NCI-H1694 (cell line): Measurements from ENCODE around the gene SOAT2.

Experiments used
- DNase-seq: peaks from one replicate; lab custom pipeline; 2025; lab: John Stamatoyannopoulos, UW

SOAT2 gene

GRCh38 chr12:53064613-53065436 lies 38.5 kb upstream of the SOAT2 start:
- no peak for DNase-seq

DNA sequence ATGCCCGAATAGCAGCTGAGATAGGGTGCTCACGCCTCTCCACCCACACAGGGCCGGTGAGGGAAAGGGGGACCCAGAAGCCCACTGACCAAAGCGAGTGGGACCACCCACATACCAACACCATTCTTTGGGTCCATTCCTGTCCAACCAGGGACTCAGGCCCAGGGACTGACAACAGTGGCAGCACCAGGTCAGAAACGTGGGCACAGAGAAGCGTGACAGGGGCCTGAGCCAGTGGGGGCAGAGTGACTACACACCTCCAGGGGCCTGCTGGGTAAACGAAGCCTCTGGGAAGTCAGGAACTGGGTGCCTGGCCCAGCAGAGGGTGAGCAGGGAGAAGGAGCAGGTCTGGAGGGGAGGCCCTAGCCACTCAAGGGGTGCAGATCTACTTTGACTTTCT lies 37.8 kb upstream of the SOAT2 start:
- DNase-seq, result no peak

DNA sequence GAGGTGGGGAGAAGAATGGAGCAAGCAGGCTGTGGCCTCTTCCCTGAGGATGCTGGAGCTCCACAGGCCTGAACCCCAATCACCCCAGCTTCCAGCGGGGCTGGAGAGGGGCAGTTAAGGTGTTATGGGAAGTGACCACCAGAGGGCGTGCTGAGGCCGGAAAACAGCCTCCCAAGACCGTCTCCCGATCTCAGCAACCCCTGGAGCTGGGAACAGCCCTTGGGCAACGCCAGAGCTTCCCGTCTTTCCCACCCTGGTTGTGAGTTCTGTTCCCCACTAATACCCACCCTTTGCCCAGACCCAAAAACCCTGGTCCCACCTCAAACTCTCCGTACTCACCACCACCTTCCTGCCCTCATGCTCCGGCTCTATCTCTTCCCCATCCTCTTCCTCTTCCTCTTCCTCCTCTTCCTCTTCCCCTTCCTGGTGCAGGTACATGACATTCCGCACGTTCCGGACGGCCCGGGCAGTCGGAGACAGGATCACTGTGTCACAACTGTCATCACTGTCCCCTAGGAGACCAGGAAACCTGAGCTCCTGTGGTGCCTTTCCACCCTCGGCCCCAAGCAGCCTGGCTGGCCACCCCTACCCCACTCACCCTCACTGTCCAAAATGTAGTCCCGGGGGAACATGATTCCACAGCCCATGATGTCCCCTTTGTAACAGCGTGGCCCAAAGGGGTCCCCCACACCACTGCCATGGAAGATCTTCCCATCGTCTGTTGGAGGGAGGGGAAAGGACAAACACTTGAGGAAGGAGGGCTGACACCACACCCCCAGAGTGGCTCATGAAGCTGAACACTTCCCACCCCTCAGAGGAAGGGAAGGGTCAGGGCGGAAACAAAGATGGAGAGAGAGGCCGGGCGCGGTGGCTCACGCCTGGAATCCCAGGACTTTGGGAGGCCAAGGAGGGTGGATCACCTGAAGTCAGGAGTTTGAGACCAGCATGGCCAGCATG lies 37.0 kb upstream of the SOAT2 start:
- DNase-seq, result peak; percentile 76

DNA sequence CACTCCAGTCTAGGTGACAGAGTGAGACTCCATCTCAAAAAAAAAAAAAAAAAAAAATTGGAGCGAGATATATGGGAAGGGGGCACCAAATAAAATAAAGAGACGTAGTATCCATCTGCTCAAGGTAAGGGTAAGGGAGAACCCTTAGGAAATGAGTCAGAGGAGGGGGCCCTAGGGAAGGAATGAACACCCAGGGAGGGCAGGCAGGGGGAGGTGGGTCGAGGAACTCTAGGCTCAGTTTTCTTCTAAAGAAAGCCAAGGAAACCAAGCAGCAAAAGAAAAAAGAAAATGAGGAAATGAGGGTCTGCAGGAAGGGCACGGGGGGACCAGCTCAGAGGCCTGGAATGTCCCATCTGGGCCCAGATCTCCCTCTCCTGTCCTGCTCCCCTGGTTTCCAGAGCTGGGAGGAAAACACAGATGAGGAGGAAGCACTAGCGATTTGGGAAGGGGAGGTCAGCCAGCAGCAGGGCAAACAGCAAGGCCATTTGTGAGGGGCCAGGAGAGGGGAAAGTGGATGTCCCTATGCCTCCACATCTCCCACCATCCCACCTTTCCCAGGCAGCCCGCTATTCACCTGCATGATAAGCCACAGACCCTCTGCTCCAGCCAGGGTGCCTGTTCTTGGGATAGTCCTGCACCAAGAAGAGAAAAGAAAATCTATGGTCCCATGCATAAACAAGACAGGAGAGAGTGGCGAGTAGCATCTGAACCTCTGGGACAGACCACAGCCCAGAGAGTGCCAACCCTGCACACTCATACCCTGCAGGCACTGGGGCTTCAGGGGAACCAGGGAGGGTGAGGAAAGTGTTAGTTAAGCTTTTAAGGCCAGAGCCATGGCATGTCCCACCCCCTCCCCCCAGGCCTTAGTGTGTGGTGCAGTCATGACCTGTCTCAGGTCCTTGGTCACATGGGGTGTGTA lies 36.0 kb upstream of the SOAT2 start:
- DNase-seq, result no peak

DNA sequence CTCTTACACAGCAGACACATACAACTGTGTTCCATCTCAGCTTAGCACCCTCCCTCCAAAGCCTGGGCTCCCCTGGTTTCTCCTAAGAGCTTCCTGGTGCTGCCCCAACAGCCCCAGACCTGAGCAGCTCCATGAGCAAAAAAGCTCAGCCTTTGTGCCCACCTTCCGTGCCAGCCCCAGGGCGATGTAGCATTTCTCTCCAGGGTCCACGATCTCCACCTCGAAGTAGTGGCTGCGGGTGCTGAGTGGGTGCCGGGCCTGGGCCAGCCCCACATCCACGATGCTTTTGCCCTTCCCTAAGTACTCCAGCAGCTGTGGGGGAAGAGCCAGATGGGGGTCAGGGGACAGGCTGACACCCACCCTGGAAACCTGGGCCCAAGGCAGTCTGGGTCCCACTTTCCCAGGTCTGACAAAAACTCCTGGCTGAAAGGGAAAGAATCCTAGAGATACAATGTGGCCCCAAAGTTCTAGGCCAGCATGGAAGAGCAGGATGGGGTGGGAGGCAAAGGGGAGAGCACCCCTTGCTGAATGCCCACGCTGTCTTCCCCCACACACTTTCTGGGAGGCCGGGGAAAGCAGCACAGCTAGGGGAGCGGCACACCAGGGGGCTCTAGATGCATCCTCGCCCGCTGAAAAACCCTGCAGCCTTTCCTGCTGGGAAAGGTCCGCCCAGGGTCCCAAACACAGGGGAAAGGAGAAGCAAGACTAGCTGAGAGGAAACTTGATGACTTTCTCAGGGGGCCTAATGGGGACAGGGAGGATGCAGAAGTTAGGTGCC lies 35.1 kb upstream of the SOAT2 start:
- no peak for DNase-seq

DNA sequence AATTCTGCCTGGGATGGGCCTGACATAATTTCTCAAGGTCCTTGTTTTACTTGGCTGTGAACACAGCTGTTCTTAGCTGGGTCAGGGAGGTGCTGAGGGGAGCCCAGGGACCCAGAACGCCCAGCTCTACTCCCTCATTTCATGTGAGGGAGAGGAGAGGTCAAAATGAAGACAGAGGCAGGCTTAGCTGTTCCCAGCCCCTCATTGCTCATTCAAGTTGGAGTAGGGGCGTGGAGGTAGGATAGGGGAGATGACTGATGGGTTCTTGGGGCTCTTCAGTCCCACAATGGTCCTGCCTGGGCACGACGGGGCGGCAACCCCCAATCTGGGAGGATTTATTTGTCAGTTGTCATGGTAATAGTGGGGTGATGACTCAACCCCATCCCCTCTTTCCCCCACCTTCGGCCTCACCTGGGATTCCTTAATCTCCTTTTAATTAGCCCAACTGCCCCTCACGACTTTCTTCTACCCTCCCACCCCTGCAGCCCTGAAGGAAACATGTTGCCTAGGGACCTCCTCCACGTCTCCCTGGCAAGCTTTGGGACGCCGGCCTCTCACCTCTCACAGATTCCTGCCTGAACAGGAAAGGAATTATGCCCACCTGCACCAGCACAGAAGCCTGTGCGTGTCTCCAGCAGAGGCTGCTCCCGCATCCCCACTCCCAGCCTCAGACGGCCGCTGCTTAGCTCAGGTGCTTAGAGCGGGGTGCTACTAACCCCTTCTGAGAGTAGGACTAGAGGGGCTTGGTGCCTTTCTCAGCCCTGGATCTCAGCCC lies 34.3 kb upstream of the SOAT2 start:
- DNase-seq, result no peak

DNA sequence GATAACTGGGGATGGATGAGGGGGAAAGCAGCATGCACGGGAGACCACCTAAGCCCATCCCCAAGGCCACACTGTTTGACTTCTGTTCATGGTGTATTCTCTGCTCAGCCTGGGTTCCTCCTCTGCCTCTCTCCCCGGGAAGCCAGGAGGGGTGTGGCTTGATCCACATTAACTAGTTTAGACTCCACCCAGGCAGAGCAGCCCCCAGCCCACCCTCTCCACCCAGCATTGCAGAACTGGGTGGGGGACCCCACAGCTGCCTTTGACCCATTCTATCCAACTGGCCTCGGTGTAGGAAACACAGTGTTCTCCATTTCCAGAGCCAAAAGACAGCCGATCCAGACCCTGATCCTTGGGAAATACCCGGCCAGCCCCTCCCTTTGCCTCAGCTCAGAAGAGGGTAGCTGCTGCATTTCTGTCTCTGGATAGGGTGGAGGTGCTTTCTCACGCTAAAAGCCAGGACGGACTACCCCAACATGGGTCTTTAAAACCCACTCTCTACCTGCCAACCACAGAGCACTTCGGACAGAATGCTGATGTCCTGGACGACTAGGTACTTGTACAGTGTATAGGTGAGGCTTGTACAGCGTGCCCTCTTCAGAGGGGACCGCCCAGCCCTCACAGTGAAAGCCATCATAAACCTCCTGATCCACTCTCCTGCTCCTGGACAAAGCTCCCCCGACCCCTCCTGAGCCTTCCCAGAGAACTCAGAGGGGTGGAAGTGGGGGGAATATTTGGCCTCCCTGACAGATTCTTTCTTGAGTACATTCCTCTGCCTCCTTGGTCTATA lies 33.5 kb upstream of the SOAT2 start:
- DNase-seq, result no peak

DNA sequence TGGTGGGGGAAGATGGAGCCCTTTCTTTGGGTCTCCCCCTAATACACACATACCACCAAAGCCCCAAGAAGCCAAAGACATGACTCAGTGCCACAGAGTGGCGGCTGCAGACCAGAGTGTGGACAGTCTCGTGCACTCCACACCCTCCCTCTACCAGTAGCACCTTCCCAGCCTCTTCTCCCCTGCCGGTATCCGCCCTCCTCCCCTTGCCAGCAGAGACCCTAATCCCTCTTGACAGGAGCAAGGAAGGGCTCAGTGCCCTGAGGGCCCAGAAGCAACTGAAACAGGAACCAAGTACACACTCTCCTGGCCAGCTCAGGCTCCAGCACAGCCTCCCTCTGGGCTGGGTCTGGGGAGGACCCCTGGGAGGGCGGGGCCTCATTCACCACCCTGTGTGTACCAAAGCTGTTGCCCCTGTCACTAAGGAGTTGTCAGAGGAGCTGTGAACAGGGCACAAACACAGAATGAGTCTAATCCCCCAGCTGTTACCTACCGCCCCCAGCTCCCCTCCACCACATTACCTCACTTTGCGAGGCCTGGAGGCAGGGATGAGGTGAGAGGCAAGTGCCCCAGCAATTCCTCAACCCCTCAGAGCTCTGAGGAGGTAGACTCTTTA lies 32.3 kb upstream of the SOAT2 start:
- no peak for DNase-seq

DNA sequence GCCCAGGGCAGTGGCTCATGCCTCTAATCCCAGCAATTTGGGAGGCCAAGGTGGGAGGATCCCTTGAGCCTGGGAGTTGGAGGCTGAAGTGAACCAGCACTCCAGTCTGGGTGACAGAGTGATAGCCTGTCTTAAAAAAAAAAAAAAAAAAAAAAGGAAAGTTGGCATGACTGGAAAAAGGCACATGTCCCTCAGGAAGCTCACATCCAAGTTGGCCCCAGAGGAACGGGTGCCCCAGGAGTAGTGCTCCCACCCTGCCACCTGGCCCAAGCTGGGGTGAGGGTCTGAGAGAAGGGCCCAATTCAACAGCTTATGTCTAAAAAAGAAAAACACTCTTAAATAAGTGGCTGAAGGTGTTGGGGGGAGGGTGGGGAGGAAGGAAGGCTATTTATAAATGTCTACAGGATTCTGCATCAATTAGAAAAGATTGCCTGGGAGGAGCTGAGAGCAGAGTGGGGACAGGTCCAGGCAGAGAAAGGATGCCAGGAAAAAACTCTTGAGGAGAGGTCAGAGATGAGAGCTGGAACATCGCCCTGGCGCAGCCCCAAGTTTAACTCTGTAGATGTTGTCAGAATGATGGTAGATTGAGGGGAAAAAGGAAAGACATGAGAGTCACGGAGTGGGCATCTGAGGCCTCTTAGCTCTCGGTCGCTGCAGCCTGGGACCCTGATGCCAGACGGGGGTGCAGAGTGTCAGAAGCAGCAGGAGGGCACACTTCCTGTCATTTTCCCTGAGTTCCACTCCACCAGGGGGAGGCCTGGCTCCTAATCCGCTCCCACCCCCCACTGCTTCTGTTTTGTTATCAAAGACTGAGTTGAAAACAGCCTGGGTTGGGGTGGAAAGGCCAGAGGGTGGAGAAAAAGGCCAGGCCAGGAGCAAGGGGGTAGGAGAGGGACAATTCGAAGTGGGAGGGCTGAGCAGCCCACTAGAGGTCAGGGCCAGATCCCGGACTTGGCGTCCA lies 31.4 kb upstream of the SOAT2 start:
- no peak for DNase-seq

- DNase-seq, result no peak
Observed at GRCh38 chr12:53073881-53074280, 29.4 kb upstream of the SOAT2 start.

- DNase-seq, result no peak
Observed at GRCh38 chr12:53074283-53074998, 28.8 kb upstream of the SOAT2 start.

DNA sequence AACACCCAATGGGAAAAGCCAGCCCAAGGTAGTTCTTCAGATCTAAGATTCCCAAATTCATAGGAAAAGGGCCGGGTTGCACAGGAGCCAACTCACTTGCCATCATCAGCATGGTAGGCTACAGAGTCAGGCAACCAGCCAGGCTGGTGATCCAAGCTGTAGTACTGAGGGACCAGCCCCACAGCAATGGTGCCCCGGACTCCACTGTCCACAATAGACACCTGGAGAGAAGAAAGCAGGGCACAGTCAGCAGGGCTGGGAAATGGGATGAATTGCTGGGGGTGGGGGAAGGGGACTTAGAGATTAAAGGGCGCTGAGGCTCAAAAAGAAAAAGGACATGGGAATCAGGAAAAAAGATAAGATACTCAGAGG lies 28.3 kb upstream of the SOAT2 start:
- DNase-seq, result no peak

- DNase-seq, result no peak
Observed at GRCh38 chr12:53076461-53076860, 26.8 kb upstream of the SOAT2 start.

DNA sequence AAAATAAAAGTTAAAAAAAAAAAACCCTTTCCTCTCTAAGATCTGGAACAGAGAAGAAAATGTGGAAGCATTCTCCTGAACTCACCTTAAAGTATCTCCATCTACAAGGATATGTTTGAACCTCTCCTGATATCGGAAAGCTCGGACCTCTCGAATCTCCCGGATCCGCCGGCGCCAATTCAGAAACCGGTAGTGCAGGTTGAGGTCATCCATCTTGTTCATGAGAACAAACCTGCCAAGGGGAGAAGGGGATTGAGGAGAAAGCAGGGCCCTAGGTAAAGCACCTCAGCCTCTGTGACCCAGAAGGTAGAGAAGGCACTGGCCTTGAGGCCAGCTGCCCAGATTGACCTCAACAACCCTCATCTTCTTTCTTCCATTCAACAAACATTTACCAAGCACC lies 26.3 kb upstream of the SOAT2 start:
- DNase-seq, result no peak

GRCh38 chr12:53078425-53079225 lies 24.7 kb upstream of the SOAT2 start:
- no peak for DNase-seq
